Activated CD8-positive, alpha-beta memory T cell treated with anti-CD3 and anti-CD28 coated beads, Interleukin-2, amount 50 U/mL, for 1 hour (primary cell): ENCODE measurements around the gene INTS15.
A peak's percentile ranks its signal among the peaks of the same experiment; 100 is the strongest.
"Not testable (repeated sequence)": the region's sequence is repeated elsewhere in the genome, so short reads cannot be mapped to it uniquely, and the experiment has no call there.

ENCODE experiments used
- DNase-seq: peaks from one replicate; pipeline ENCODE4 v3.0.0-alpha.2; 2020; ENCODE audit errors: extremely low read depth

The INTS15 gene

GRCh38 chr7:6618621-6619020 lies 28.8 kb downstream of the INTS15 start:
- no peak for DNase-seq

- no peak for DNase-seq
Measured at GRCh38 chr7:6619961-6620360, 30.1 kb downstream of the INTS15 start.

- DNase-seq, result no peak
Measured at GRCh38 chr7:6621195-6622133, 31.6 kb downstream of the INTS15 start.

GRCh38 chr7:6622134-6622710 lies 32.4 kb downstream of the INTS15 start:
- no peak for DNase-seq

- DNase-seq, result no peak
Measured at GRCh38 chr7:6623589-6624245, 33.9 kb downstream of the INTS15 start.

GRCh38 chr7:6624246-6624611 lies 34.4 kb downstream of the INTS15 start:
- DNase-seq, result no peak

- no peak for DNase-seq
Measured at GRCh38 chr7:6628045-6628444, 38.2 kb downstream of the INTS15 start.

- no peak for DNase-seq
Measured at GRCh38 chr7:6630007-6630849, 40.4 kb downstream of the INTS15 start.

GRCh38 chr7:6631605-6632004 lies 41.8 kb downstream of the INTS15 start:
- no peak for DNase-seq

GRCh38 chr7:6634021-6634420 lies 44.2 kb downstream of the INTS15 start:
- no peak for DNase-seq

GRCh38 chr7:6634971-6635370 lies 45.1 kb downstream of the INTS15 start:
- not testable (repeated sequence) for DNase-seq

GRCh38 chr7:6636741-6637543 lies 47.1 kb downstream of the INTS15 start, which contains the start of gene ZNF316:
TSS of gene ZNF316 (plus strand) at chr7:6637318. CDS start at chr7:6642410, 5,092 bp downstream.
- no peak for DNase-seq

- DNase-seq, result peak; percentile 18
Measured at GRCh38 chr7:6637544-6638229, 47.9 kb downstream of the INTS15 start.

- no peak for DNase-seq
Measured at GRCh38 chr7:6639032-6639431, 49.2 kb downstream of the INTS15 start.

GRCh38 chr7:6639627-6640026 lies 49.8 kb downstream of the INTS15 start:
- no peak for DNase-seq

GRCh38 chr7:6640246-6640721 lies 50.5 kb downstream of the INTS15 start:
- no peak for DNase-seq

- DNase-seq, result no peak
Measured at GRCh38 chr7:6641305-6642035, 51.6 kb downstream of the INTS15 start.

- no peak for DNase-seq
Measured at GRCh38 chr7:6642239-6642839, 52.5 kb downstream of the INTS15 start.
